CD14-positive monocyte (primary cell): Measurements from ENCODE around the gene TEKT4. TPM values are rescaled to one million over a fixed set of nuclear protein-coding genes. Genes with fewer than 3 reads are reported as not detected.

Experiments used
- DNase-seq, 3 donors: peaks; one replicate each; pipeline ENCODE4 v3.0.0-alpha.2; 2011 to 2022
- H2AFZ ChIP-seq: 2 replicates; pipeline ENCODE4 v1.6.0; 2012; ENCODE audit warnings: mild to moderate bottlenecking, low read depth, low read length, inconsistent platforms; ENCODE audit not compliant: insufficient read depth, poor library complexity, severe bottlenecking
- H3K27ac ChIP-seq, 2 donors: 1 replicate in 1 of 2; 2 replicates in 1 of 2; pipeline ENCODE4 v1.5.1; 2012 to 2013; ENCODE audit warnings: low read length in 2 of 2, control low read depth in 1 of 2, inconsistent platforms in 1 of 2, low read depth in 1 of 2, mild to moderate bottlenecking in 1 of 2
- H3K27me3 ChIP-seq, 2 donors: one replicate each; pipeline versions ENCODE4 v1.6.0 to v1.6.1; 2011 to 2013; ENCODE audit warnings: low read length in 2 of 2; ENCODE audit not compliant: control insufficient read depth in 2 of 2, insufficient read depth in 2 of 2
- H3K36me3 ChIP-seq, 2 donors: replicated peaks in 1 of 2; 1 replicate in 1 of 2; 2 replicates in 1 of 2; pipeline versions ENCODE4 v1.5.1 to v1.6.1; 2012 to 2013; ENCODE audit warnings: low read length in 2 of 2, control low read depth in 1 of 2, inconsistent platforms in 1 of 2, mild to moderate bottlenecking in 1 of 2; ENCODE audit not compliant: insufficient read depth in 2 of 2, control insufficient read depth in 1 of 2
- H3K4me1 ChIP-seq, 2 donors: 1 replicate in 1 of 2; 2 replicates in 1 of 2; pipeline versions ENCODE4 v1.5.1 to v1.6.1; 2012 to 2013; ENCODE audit warnings: low read length in 2 of 2, control low read depth in 1 of 2, inconsistent platforms in 1 of 2, mild to moderate bottlenecking in 1 of 2, moderate library complexity in 1 of 2; ENCODE audit not compliant: insufficient read depth in 2 of 2, control insufficient read depth in 1 of 2
- H3K4me2 ChIP-seq: replicated peaks from 2 replicates; pipeline ENCODE3; 2012; ENCODE audit warnings: low read length, moderate library complexity, mild to moderate bottlenecking; ENCODE audit not compliant: poor library complexity, severe bottlenecking; ENCODE audit errors: extremely low read depth
- H3K4me3 ChIP-seq, 3 experiments: fragments of 200-600 bp in 1 of 3; sonication (generic) in 1 of 3; replicated peaks in 1 of 3; 1 replicate in 2 of 3; 2 replicates in 1 of 3; pipeline ENCODE4 v1.5.1; 2011 to 2013; ENCODE audit warnings: low read length in 3 of 3, mild to moderate bottlenecking in 3 of 3, control low read depth in 2 of 3, low read depth in 2 of 3, inconsistent platforms in 1 of 3, moderate library complexity in 1 of 3
- H3K79me2 ChIP-seq: 2 replicates; pipeline ENCODE4 v1.6.0; 2012; ENCODE audit warnings: mild to moderate bottlenecking, control low read depth, inconsistent platforms, low read length, moderate library complexity; ENCODE audit not compliant: insufficient read depth
- H3K9ac ChIP-seq: 2 replicates; pipeline ENCODE4 v1.6.0; 2017; ENCODE audit warnings: low read length, mild to moderate bottlenecking; ENCODE audit not compliant: insufficient read depth, poor library complexity, severe bottlenecking
- H3K9me3 ChIP-seq, 2 donors: replicated peaks in 1 of 2; 1 replicate in 1 of 2; 2 replicates in 1 of 2; pipeline versions ENCODE4 v1.5.1 to v1.6.1; 2012 to 2013; ENCODE audit warnings: low read length in 2 of 2, control low read depth in 1 of 2; ENCODE audit not compliant: control insufficient read depth in 1 of 2, insufficient read depth in 1 of 2
- H4K20me1 ChIP-seq: 2 replicates; pipeline ENCODE4 v1.6.0; 2012; ENCODE audit warnings: mild to moderate bottlenecking, low read length, control low read depth, moderate library complexity; ENCODE audit not compliant: insufficient read depth
- H3K27ac Mint-ChIP-seq, 7 donors: one replicate each; pipeline ENCODE4 v1.8.0; 2020; ENCODE audit warnings: mild to moderate bottlenecking in 7 of 7, mixed read lengths in 7 of 7, moderate library complexity in 6 of 7, inconsistent platforms in 2 of 7
- H3K27me3 Mint-ChIP-seq, 3 donors: one replicate each; pipeline ENCODE4 v1.8.0; 2021 to 2022; ENCODE audit warnings: low read depth in 3 of 3, mild to moderate bottlenecking in 3 of 3, mixed read lengths in 3 of 3, moderate library complexity in 3 of 3, inconsistent platforms in 1 of 3
- H3K36me3 Mint-ChIP-seq, 2 donors: one replicate each; pipeline ENCODE4 v1.8.0; 2020; ENCODE audit warnings: mixed read lengths in 2 of 2, inconsistent platforms in 1 of 2, mild to moderate bottlenecking in 1 of 2
- H3K4me1 Mint-ChIP-seq: one replicate; pipeline ENCODE4 v1.8.0; 2020; ENCODE audit warnings: mild to moderate bottlenecking, mixed read lengths
- H3K4me3 Mint-ChIP-seq, 2 donors: one replicate each; pipeline ENCODE4 v1.8.0; 2020; ENCODE audit warnings: mild to moderate bottlenecking in 2 of 2, mixed read lengths in 2 of 2, moderate library complexity in 1 of 2
- H3K9me3 Mint-ChIP-seq, 7 donors: one replicate each; pipeline ENCODE4 v1.8.0; 2020 to 2022; ENCODE audit warnings: mixed read lengths in 7 of 7, mild to moderate bottlenecking in 6 of 7, moderate library complexity in 6 of 7, inconsistent platforms in 2 of 7
- CTCF ChIP-seq: fragments of 200-600 bp; IDR thresholded peaks from one replicate; pipeline ENCODE4 v1.8.0; 2022; ENCODE audit warnings: antibody characterized with exemption, mild to moderate bottlenecking
- WGBS: methylation state at CpG from one replicate; pipeline ENCODE4 v1.1.5; 2013; ENCODE audit warnings: missing lambda C conversion rate; ENCODE audit not compliant: insufficient coverage; 5-methylcytosine and 5-hydroxymethylcytosine counted together
- intact Hi-C, 2 donors: fragments of 100-400 bp; cut with micrococcal nuclease; formaldehyde crosslinking; loops; one replicate each; pipeline versions ENCODE4 v1.15.0 to v1.15.1; 2023
- polyA plus RNA-seq, 3 donors: library from polyadenylated mRNA; depleted of rRNA in 1 of 3; unstranded in 2 of 3; stranded (reverse) in 1 of 3; fragments of 300-500 nt in 2 of 3; fragments of >200 nt in 1 of 3; fragmentation: Illumina TruSeq in 2 of 3; gene quantifications; 1 replicate in 2 of 3; 2 replicates in 1 of 3; pipeline ENCODE4 v1.2.3, GENCODE V29; 2012 to 2021

Gene TEKT4
- polyA plus RNA-seq, 3 donors = not detected

- no peak overlapping the region for H3K4me3 ChIP-seq
- no peak overlapping the region for H3K27ac ChIP-seq
- H3K27me3 ChIP-seq = no peaks in the 10 kb centered on the region
- H3K79me2 ChIP-seq = no peaks in the 10 kb centered on the region
- H3K4me3 Mint-ChIP-seq = peak overlapping the region in 1 of 2 donors; percentile 30
- no peaks in the 10 kb centered on the region for H3K4me1 ChIP-seq
- TF ChIP-seq CTCF = no peak
- H3K9me3 Mint-ChIP-seq = peaks cover 0 to 2% (median 0%) of the 10 kb centered on the region in 7 donors
- H3K4me2 ChIP-seq = no peak overlapping the region
- 88% methylated on average over 7 of the region's 12 CpGs for WGBS
- no peak overlapping the region for H3K9ac ChIP-seq
- H3K27ac Mint-ChIP-seq = no peak overlapping the region
- H3K9me3 ChIP-seq = no peaks in the 10 kb centered on the region
- no peak overlapping the region for H2AFZ ChIP-seq
- H3K36me3 ChIP-seq = no peaks in the 10 kb centered on the region
- peaks cover under 1 to 26% (median 12%) of the 10 kb centered on the region in 3 donors for H3K27me3 Mint-ChIP-seq
- no peaks in the 10 kb centered on the region for H4K20me1 ChIP-seq
- no peaks in the 10 kb centered on the region for H3K36me3 Mint-ChIP-seq
- no peaks in the 10 kb centered on the region for H3K4me1 Mint-ChIP-seq
- intact Hi-C loops = no loop called here
- no peak for DNase-seq
Observed at GRCh38 chr2:94872676-94873361, 1.6 kb downstream of the TEKT4 start.

- no peaks in the 10 kb centered on the region for H3K79me2 ChIP-seq
- WGBS = 62% methylated on average over 24 of the region's 28 CpGs
- H3K27ac ChIP-seq = no peak overlapping the region
- no peak overlapping the region for H3K4me2 ChIP-seq
- Mint-ChIP-seq H3K9me3 (peaks cover 0 to 2% (median 0%) of the 10 kb centered on the region in 7 donors), H3K4me1 (no peaks in the 10 kb centered on the region), H3K27me3 (peaks cover 2 to 23% (median 12%) of the 10 kb centered on the region in 3 donors), H3K27ac (no peak overlapping the region), H3K4me3 (no peak overlapping the region), H3K36me3 (no peaks in the 10 kb centered on the region)
- H2AFZ ChIP-seq = no peak overlapping the region
- H3K9me3 ChIP-seq = no peaks in the 10 kb centered on the region
- intact Hi-C loops = no loop called here
- no peaks in the 10 kb centered on the region for H3K27me3 ChIP-seq
- no peaks in the 10 kb centered on the region for H3K36me3 ChIP-seq
- H4K20me1 ChIP-seq = no peaks in the 10 kb centered on the region
- no peak overlapping the region for H3K4me3 ChIP-seq
- H3K4me1 ChIP-seq = no peaks in the 10 kb centered on the region
- TF ChIP-seq CTCF = no peak
- no peak overlapping the region for H3K9ac ChIP-seq
- no peak for DNase-seq
Observed at GRCh38 chr2:94873362-94874276, 2.4 kb downstream of the TEKT4 start.
